ENCODE results near the gene SIX5. TPM values are rescaled to one million over a fixed set of nuclear protein-coding genes. Genes with fewer than 3 reads are reported as not detected.

SIX5 gene
- total RNA-seq, 2 donors from 2014 or later: 11.0 to 15.8 TPM

- Histone ChIP-seq H3K9me3 (no peaks in the 10 kb centered on the region), H3K36me3 (no peaks in the 10 kb centered on the region), H3K4me3 (no peak overlapping the region), H3K27ac (no peak overlapping the region), H3K9ac (ENCODE audit: low read depth in 2 of 2, low read length in 2 of 2) (no peak overlapping the region), H3K4me1 (peaks cover 8% of the 10 kb centered on the region), H3K27me3 (no peaks in the 10 kb centered on the region)
- no peak for DNase-seq
- TF ChIP-seq, protein P1, sequence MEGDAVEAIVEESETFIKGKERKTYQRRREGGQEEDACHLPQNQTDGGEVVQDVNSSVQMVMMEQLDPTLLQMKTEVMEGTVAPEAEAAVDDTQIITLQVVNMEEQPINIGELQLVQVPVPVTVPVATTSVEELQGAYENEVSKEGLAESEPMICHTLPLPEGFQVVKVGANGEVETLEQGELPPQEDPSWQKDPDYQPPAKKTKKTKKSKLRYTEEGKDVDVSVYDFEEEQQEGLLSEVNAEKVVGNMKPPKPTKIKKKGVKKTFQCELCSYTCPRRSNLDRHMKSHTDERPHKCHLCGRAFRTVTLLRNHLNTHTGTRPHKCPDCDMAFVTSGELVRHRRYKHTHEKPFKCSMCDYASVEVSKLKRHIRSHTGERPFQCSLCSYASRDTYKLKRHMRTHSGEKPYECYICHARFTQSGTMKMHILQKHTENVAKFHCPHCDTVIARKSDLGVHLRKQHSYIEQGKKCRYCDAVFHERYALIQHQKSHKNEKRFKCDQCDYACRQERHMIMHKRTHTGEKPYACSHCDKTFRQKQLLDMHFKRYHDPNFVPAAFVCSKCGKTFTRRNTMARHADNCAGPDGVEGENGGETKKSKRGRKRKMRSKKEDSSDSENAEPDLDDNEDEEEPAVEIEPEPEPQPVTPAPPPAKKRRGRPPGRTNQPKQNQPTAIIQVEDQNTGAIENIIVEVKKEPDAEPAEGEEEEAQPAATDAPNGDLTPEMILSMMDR (IDR thresholded peaks at IDR 0.05): no peak
- intact Hi-C loops (cut with DNase I): no loop called here
Measured at GRCh38 chr19:45763691-45764294, 5.3 kb downstream of the SIX5 start.

GRCh38 chr19:45762870-45763631 is 6.0 kb downstream of the SIX5 start:
- Histone ChIP-seq H3K4me1 (peaks cover 8% of the 10 kb centered on the region), H3K9ac (ENCODE audit: low read depth in 2 of 2, low read length in 2 of 2) (no peak overlapping the region), H3K27ac (no peak overlapping the region), H3K36me3 (no peaks in the 10 kb centered on the region), H3K9me3 (no peaks in the 10 kb centered on the region), H3K4me3 (no peak overlapping the region), H3K27me3 (no peaks in the 10 kb centered on the region)
- TF ChIP-seq, protein P1 (IDR thresholded peaks at IDR 0.05): no peak
- DNase-seq: no peak
- intact Hi-C loops (cut with DNase I): no loop called here

GRCh38 chr19:45761714-45762113 is 7.3 kb downstream of the SIX5 start:
- Histone ChIP-seq H3K4me3 (no peak overlapping the region), H3K9ac (ENCODE audit: low read depth in 2 of 2, low read length in 2 of 2) (no peak overlapping the region), H3K27me3 (no peaks in the 10 kb centered on the region), H3K4me1 (peaks cover 8% of the 10 kb centered on the region), H3K36me3 (no peaks in the 10 kb centered on the region), H3K27ac (no peak overlapping the region), H3K9me3 (no peaks in the 10 kb centered on the region)
- DNase-seq: no peak
- TF ChIP-seq, protein P1 (IDR thresholded peaks at IDR 0.05): no peak
- intact Hi-C loops (cut with DNase I): no loop called here

GRCh38 chr19:45758921-45759320 is 10.1 kb downstream of the SIX5 start:
- DNase-seq: no peak

DNA sequence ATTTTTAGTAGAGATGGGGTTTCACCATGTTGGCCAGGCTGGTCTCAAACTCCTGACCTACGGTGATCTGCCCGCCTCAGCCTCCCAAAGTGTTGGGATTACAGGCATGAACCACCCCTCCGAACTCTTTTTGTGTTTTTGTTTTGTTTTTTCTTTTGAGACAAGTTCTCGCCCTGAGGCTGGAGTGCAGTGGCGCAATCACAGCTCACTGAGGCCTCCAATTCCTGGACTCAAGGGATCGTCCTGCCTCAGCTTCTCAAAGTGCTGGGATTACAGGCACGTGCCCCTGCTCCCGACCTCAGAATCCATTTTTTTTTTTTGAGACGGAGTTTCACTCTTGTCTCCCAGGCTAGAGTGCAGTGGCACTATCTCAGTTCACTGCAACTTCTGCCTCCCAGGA is 11.4 kb downstream of the SIX5 start:
- Histone ChIP-seq H3K4me3 (no peak overlapping the region), H3K9ac (ENCODE audit: low read depth in 2 of 2, low read length in 2 of 2) (no peak overlapping the region), H3K27me3 (no peaks in the 10 kb centered on the region), H3K27ac (no peak overlapping the region), H3K36me3 (no peaks in the 10 kb centered on the region), H3K4me1 (no peaks in the 10 kb centered on the region), H3K9me3 (no peaks in the 10 kb centered on the region)
- no peak for DNase-seq
- intact Hi-C loops (cut with DNase I): no loop called here
- TF ChIP-seq, protein P1 (IDR thresholded peaks at IDR 0.05): no peak

More at GRCh38 chr19:45758921-45759320, 10.1 kb downstream of the SIX5 start:
- intact Hi-C loops (cut with DNase I): no loop called here
- TF ChIP-seq, protein P1 (IDR thresholded peaks at IDR 0.05): no peak
- Histone ChIP-seq H3K9me3 (no peaks in the 10 kb centered on the region), H3K27me3 (no peaks in the 10 kb centered on the region), H3K27ac (no peak overlapping the region), H3K9ac (ENCODE audit: low read depth in 2 of 2, low read length in 2 of 2) (no peak overlapping the region), H3K36me3 (no peaks in the 10 kb centered on the region), H3K4me3 (no peak overlapping the region), H3K4me1 (no peaks in the 10 kb centered on the region)
